ENCODE measurements around the gene DCDC2C.
A peak's percentile ranks its signal among the peaks of the same experiment; 100 is the strongest.

DCDC2C gene

GRCh38 chr2:3785890-3786273, 82.5 kb downstream of the DCDC2C start:
- DNase-seq (ENCODE audit: low read depth in 2 of 2): no peak
- H3K4me3 ChIP-seq (replicated peaks in 1 of 2; ENCODE audit: low read depth in 2 of 2, low read length in 2 of 2): no peak overlapping the region
- no peak for TF ChIP-seq CTCF (IDR thresholded peaks at IDR 0.05; ENCODE audit: low read depth, low read length)

- no peak overlapping the region for H3K4me3 ChIP-seq (replicated peaks in 1 of 2; ENCODE audit: low read depth in 2 of 2, low read length in 2 of 2)
- no peak for DNase-seq (ENCODE audit: low read depth in 2 of 2)
- TF ChIP-seq CTCF (IDR thresholded peaks at IDR 0.05; ENCODE audit: low read depth, low read length): no peak
Observed at GRCh38 chr2:3787768-3788167, 84.4 kb downstream of the DCDC2C start.

GRCh38 chr2:3789256-3789655, 85.9 kb downstream of the DCDC2C start:
- no peak for TF ChIP-seq CTCF (IDR thresholded peaks at IDR 0.05; ENCODE audit: low read depth, low read length)
- peak in 1 of 2 donors; percentile 33 for DNase-seq (ENCODE audit: low read depth in 2 of 2)
- no peak overlapping the region for H3K4me3 ChIP-seq (replicated peaks in 1 of 2; ENCODE audit: low read depth in 2 of 2, low read length in 2 of 2)

GRCh38 chr2:3793249-3793648, 89.9 kb downstream of the DCDC2C start:
- no peak for DNase-seq (ENCODE audit: low read depth in 2 of 2)
- no peak for TF ChIP-seq CTCF (IDR thresholded peaks at IDR 0.05; ENCODE audit: low read depth, low read length)
- no peak overlapping the region for H3K4me3 ChIP-seq (replicated peaks in 1 of 2; ENCODE audit: low read depth in 2 of 2, low read length in 2 of 2)

GRCh38 chr2:3801506-3801905, 98.1 kb downstream of the DCDC2C start:
- no peak for TF ChIP-seq CTCF (IDR thresholded peaks at IDR 0.05; ENCODE audit: low read depth, low read length)
- no peak for DNase-seq (ENCODE audit: low read depth in 2 of 2)

GRCh38 chr2:3805201-3805939, 102.0 kb downstream of the DCDC2C start:
- no peak for DNase-seq (ENCODE audit: low read depth in 2 of 2)
- no peak overlapping the region for H3K4me3 ChIP-seq (replicated peaks in 1 of 2; ENCODE audit: low read depth in 2 of 2, low read length in 2 of 2)
- peak; percentile 9 for TF ChIP-seq CTCF (IDR thresholded peaks at IDR 0.05; ENCODE audit: low read depth, low read length)

More at GRCh38 chr2:3801506-3801905, 98.1 kb downstream of the DCDC2C start:
- no peak overlapping the region for H3K4me3 ChIP-seq (replicated peaks in 1 of 2; ENCODE audit: low read depth in 2 of 2, low read length in 2 of 2)

GRCh38 chr2:3806168-3806567, 102.8 kb downstream of the DCDC2C start:
- no peak for DNase-seq (ENCODE audit: low read depth in 2 of 2)
- no peak overlapping the region for H3K4me3 ChIP-seq (replicated peaks in 1 of 2; ENCODE audit: low read depth in 2 of 2, low read length in 2 of 2)
- no peak for TF ChIP-seq CTCF (IDR thresholded peaks at IDR 0.05; ENCODE audit: low read depth, low read length)

Data from cardiac fibroblast (primary cell).